Islet precursor cell (in vitro differentiated cells): ENCODE data around the gene TMEM80.
"Not testable (repeated sequence)": the region's sequence is repeated elsewhere in the genome, so short reads cannot be mapped to it uniquely, and the experiment has no call there.

Source experiments
- DNase-seq: peaks from one replicate; pipeline ENCODE4 v3.0.0-alpha.2; 2018

The TMEM80 gene

DNA sequence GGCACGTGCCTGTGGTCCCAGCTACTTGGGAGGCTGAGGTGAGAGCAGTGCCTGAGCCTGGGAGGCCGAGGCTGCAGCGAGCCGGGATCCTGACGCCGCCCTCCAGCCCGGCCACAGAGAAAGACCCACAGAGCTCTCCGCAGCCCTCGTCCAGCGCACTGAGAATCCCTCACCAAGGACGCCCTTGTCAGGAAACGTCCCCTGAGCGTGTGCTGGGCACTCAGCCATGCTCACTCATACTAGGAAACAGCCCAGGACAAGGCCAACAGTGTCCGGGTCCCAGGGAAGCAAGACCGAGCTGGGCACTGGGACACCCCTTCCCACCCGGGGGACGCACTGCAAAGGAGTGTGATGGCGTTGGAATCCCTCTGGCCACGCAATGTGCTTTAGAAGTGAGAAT is 15.1 kb upstream of the TMEM80 start:
- DNase-seq: no peak

DNA sequence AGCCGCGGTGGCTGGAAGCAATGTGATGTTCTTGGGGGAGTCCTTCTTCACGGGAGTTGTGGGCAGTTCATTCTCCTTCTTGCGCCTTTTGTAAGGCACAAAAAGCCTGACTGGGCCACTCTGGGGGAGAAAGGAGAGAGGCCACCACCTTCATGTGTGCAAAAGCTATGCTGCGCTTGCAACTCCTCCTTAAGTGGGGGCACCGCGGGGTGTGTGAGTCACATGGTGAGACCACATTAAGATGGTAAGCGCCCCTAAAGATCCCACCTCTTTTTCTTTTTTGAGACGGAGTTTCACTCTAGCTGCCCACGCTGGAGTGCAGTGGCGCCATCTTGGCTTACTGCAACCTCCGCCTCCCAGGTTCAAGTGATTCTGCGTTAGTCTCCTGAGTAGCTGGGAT is 14.6 kb upstream of the TMEM80 start:
- no peak for DNase-seq

DNA sequence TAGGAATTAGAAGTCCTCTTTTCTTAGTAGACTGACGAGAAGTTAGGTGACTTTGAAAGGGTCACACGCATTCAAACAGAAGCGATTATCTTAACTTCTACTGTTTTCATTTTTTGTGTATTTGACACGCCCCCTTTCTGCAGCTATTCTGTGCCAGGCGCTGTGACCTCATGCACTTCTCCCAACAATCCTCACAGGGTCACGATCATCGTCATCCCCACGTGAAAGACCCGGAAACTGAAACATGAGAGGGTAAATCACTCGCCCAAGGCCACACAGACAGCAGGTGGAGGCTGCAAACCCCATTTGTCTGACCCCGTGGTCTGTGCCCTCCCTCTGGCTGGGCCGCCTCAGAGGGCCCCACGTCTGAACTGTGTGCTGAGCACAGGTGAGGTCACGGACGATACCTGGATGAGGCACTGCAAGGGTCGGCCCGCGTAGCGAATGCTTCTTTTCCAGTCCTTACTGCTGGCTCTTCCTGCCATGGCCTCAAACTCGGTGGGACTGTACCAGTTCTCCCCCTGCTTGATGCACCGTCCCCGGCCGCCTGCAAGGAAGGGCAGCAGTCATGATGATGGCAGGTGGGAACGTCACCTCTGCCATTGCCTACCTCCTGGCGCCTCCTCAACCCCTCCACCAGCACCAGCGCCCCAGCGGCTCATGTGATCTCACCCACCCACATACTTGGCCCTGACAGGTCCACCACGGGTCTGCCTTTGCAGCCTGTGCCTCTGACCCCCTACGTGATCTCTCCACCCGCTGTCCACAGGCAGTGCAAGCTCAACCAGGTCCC is 9.0 kb upstream of the TMEM80 start:
- DNase-seq: no peak

DNA sequence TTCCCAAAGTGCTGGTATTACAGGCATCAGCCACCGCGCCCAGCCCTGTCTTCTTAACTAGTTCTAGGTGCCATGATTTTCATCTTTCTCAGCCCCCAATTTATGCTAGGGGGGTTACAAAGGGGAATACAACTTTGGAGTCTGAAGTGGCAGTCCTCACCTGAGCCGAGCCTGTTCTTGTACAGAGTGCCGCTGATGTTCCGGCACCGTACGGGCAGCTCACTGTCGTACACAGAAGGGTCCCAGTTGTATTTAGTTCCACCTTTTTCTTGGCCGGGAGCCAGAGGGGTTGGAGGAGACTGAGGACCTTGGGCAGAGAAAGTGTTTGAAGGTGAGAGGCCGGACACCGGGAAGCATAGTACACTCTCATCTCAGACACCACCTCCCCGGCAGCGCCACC is 7.9 kb upstream of the TMEM80 start:
- no peak for DNase-seq

DNA sequence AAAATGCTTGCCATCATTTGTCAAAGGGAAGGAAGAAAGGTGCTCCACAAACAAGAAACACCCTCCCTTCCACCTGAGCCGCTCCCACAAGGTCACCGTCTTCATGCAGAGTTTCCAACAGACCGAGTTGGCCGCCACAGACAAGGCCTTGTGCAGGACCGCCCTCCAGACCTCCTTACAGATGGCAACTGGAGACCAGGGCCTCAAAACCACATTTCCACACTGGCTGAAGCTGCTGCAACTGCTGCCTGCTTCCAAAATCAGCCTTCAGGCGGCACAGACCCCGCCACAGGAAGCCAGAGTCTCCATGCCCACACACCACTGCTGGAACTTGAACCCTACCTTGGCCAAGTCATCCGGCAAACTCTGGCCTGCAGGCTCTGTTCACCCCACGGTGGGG is 6.9 kb upstream of the TMEM80 start:
- no peak for DNase-seq

DNA sequence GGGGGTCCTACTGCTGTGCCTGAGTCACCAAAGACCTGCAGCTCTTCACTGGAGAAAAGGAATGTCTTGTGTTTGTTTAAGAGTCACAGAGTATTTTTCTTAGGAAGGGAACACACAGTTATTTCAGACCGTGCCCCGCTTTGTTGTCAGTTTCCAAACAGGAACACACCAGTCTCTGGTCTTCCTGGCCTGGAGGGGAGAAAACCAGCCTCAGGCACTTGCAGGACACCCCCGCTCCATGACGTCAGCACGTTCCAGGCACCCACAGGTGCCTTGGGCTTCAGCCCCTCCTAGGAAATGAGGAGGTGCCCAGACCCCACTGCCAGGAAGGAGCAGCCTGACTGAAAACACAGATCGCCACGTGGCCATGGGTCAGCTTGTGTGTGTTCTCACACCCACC is 6.0 kb upstream of the TMEM80 start:
- no peak for DNase-seq

DNA sequence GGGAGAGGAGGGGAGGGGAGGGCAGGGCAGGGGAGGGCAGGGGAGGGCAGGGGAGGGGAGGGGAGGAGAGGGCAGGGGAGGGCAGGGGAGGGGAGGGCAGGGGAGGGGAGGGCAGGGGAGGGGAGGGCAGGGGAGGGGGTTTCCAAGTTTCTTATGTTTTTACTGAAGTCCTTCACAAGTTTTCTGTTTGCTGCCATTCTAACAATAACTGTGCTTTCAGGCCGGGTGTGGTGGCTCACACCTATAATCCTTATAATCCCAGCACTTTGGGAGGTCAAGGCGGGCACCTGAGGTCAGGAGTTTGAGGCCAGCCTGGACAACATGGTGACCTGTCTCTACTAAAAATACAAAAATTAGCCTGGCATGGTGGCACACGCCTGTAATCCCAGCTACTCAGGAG is 5.4 kb upstream of the TMEM80 start:
- not testable (repeated sequence) for DNase-seq

DNA sequence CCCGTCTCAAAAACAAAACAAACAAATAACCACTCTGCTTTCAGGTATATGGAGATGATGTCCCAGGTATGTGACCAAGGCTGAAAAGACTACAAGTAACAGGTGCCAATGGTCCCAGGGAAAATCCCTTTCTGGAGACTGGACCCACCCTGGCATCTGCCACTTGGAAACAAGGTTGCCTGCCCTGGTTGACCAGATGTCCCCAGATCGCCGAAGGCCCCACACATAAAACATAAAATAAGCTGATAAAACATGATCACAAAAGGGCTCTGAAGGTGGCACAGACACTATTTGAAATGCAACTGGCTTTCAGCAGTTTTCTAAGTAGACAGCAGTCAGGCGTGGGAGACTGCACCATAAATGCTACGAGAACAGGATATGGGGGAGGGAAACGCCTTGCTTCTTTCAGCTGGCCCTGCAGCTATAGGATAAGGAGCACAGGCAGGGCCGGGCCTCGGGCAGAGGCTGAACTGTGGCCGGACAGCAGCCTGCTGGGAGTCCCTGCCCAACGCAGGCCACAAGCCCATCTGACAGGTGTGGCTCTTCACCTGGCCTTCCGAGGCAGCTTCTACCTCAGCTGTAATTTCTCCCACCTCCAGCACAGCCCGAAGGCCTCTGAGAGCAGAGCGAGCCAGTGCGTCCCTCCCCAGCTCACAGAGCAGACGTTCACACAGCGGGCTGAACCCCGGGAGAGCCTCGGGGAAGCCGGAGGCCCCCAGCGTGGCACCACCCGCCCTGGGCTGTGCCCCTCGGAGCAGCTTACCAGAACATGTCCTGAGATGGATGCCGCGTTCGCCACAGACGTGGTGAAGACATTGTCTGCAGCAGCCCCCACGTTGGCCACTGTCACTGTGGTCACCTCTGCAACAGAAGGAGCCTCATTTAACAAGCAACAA is 4.6 kb upstream of the TMEM80 start:
- DNase-seq: peak; percentile 69

DNA sequence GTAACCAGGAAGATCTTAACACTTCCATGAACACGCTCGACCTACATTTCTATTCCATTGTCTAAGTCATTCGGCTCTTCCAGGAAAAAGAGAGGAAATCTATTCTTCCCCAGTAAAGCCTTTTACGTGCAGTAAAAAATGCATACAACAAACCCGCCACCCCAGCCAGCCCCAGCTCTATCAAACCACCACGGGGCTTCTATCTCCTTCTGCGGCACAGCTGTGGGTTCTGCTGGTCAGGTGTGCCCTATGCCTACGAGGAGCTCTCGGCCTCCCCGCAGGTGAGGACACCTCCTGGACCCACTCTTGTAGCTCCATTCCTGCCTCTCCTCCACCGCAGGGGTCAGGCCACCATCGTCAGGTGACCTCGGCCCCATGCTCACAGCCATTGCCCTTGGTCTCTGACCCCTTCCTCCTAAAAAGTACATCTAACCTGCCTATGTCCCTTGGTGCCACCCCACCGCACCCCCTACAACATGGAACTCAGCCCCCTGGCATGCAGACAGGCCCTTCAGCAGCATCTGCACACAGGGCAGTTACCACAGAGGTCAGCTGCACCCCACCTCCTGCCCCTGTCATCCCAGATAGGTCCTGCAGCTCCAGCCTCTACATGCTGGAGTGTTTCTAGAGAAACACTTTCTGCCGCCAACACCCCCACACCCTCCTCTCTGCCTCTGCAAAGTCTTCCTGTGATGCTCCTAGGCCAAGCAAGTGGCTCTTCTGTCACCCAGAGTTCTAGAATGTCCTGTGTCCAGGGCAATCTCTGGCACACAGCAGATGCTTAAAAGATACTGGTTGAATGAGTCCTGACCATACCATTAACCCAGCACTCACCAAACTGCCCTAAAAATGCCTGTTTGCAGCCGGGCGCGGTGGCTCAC is 3.7 kb upstream of the TMEM80 start:
- no peak for DNase-seq

DNA sequence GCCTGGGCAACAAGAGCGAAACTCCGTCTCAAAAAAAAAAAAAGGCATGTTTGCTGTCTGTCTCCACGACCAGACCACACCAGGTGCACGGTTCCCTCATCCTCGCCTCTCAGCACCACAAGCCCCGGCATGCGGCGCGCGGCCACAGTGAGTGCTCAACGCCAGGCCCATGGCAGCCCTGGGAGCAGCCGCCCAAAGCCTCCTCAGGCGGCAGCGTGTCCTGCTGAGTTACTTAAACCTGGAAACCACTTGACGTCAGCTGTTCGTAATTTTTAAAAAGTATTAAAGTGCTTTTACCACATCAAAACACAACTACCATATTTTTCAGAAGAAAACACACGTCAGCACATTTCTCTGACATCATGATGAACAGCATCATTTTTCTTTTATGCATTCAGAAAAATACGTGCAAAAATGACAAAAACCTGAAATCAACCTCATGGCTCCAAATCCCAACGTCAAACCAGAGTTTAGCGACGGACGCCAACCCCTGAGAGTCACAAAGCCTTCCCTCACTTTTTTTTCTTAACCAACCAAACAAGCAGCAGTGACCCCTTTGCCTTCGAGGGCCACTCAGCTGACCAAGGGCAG is 2.7 kb upstream of the TMEM80 start:
- DNase-seq: no peak

DNA sequence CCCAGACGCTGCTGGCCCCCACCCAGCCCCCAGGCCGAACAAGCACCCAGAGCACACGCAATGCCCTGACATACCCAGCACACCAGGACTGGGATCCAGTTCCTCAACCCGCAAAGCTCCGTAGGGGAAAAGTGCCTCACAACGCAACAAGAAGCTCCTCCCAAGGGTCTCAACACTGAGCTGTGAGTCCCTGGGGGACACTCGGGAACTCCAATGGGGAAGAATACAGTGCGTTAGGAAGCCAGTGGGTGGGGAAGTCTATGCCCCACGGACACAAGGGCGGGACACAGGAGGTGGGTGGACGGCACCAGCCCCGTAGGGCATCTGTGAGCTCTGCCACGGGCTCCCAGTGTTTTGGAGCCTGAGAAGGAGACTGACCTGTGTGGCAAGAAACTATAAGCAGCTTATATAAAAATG is 2.2 kb upstream of the TMEM80 start:
- DNase-seq: no peak

DNA sequence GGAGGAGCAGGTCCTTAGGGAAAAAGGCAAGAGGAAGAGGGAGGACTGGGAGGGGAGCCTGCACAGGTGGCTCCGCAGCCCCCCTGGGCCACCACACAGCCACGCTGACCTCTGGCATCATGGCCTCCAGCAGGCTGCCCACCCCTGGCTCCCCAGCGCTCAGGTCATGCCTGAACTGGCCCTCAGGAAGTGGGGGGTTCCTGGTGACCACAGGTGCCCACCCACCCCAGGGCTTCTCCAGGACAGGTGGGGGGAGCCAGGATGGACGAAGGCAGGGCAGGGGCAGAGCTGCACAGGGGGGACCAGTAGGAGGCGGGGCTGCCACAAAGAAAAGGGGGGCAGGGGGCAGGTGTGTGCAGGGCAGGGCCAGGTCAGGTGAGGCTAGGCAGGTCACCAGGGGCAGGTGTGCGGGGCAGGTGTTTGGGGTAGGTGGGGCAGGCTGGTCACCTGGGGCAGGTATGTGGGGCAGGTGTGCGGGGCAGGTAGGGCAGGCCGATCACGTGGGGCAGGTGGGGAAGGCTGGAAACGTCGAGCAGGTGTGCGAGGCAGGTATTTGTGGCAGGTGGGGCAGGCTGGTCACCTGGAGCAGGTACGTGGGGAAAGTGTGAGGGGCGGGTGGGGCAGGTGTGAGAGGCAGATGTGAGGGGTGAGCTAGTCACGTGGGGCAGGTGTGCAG is 1.6 kb upstream of the TMEM80 start:
- DNase-seq: no peak

DNA sequence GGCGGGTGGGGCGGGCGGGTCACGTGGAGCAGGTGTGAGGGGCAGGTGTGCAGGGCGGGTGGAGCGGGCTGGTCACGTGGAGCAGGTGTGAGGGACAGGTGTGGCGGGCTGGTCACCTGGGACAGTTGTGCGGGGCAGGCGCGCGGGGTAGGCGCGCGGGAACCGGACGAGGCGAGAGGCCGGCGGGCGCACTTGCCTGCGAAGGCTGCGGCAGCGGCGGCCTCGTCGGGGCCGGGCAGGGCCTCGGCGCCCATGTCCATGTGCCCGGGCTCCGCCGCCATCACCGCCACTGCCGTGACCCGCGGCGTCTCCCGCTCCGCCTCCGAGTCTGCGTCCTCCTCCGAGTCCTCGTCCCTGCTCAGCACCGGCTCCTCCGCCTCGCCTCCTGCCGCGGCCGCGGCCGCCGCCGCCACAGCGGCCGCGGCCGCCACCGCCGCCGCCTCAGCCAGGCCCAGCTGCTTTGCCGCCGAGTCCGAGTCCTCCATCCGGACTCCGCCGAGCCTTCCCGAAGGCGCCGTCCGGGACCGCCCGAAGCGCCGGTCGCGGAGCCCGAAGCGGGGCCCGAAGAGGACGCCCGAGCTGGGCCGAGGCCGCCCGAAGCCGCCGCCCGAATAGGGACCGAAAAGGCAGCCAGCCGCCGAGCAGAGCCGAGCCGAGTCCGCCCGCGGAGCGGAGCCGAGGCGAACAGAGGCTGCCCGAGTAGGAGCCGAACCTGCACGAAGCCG is 891 bp upstream of the TMEM80 start, which contains the start of gene DEAF1:
DEAF1 (minus strand) TSS at position 660 of the 725 bp plus-strand sequence; CDS start at position 485, 175 bp downstream.
- DNase-seq: peak; percentile 98

DNA sequence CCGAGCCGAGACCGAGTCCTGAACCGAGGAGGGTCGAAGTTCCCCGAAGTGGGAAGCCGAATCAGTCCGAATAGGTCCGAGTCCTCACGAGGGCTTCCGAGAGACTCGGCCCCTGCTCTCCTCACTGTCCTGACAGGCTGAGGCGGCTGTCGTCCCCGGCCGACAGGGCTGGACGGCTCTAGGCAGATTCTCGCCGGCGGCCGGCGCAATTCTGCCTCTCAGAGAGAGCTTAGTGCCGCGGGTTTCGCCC is 403 bp upstream of the TMEM80 start:
- no peak for DNase-seq

DNA sequence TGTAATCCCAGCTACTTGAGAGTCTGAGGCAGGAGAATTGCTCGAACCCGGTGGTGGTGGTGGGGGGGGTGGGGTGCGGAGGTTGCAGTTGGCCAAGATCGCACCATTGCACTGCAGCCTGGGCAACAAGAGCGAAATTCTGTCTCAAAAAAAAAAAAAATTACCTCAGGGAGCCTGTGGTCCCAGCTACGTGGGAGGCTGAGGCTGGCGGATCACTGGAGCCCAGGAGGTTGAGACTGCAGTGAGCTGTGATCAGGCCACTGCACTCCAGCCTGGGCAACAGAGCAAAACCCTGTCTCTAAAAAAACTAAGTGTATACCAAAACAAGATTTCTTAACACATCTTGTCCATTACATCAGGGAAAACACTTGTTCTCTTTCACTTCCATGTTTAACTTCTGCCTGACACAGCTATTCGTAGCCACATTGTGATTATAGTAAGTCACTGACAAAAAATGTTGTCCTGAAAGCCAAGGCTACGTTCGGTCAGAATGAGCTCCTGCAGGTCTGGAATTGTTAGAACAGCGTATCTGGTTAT is 1.4 kb downstream of the TMEM80 start:
- no peak for DNase-seq

DNA sequence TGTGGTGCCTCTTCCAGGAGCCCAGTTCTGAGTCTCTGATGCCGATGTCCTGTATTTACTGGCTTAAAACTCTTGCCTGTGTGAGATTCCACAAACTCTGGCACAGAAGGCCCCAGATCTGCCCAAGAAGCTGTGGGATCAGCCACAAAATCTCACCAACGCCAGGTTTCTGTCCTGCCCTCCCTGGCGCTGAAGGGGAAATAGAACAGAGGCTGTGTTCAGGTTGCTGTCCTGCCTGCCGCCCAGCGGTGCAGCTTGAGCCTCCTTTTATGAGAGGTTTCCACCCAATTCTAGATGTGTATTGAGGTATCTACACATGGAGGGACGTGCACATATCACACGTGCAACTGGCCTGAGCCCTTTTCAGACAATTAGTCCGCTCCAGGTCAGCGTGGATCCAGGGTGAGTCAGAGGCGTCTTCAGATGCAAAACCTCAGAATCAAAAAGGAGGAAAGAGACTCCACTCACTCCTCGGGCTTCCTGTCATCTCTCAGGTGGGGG is 2.2 kb downstream of the TMEM80 start:
- peak; percentile 73 for DNase-seq

DNA sequence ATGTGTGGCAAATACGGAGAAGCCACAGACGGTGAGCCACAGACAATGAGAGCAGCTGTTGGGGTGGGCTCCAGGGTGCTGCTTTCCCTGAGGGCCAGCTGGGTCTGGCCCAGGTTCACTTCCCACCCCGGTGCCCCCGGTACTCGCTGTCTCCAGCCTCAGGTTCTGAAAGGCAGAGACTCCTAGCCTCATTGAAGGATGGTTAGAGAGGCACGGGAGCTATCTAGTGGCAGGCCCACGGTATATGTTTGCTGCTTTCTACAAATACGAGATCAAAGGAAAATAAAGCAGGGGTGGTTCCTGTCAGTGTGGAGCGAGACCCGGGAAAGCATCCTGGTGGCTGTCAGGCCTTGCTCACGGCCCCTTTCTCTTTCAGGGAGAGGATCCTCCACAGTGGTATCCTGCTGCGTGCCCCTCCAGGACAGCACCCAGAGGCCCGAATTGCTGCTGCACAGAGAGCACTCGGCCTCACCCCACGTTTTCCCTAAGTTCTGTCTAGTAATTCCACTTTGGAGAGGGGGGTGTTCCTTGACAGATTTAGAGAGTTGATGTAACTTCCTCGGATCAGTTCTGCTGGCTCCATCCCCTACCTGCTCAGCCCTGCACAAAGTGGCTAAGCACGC is 3.0 kb downstream of the TMEM80 start:
- DNase-seq: no peak

DNA sequence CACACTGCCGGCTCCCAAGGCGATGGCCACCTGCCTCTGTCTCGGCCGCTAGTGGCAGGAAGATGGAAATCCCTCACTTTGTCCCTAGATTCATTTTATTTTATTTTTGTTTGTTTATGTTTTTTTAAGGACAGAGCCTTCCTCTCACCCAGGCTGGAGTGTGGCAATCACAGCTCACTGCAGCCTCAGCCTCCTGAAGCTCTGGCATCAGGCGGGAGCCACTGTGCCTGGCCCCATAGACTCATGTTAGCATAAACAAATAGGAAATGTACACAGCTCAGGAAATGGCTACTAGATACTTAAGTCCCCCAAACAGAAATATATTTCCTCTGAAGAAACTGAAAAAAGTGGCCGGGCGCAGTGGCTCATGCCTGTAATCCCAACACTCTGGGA is 3.5 kb downstream of the TMEM80 start:
- DNase-seq: no peak

DNA sequence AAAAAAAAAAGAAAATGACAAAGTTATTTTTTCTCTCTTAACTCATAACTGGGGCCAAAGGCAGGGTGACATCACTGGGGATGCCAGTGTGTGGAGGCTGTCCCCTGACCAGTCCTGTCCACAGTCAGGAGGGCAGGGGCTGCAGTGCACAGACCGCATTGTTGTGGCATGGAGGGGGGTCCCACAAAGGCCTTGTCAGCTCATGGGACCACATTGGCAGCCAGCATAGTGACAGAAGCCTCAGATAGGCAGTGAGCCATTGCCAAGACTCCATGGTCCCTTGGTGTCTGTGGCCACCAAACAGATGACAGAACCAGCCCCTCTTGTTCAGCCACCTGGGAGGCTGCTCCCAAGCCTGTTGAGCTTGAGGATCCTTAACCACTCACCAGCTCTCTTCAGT is 4.1 kb downstream of the TMEM80 start:
- no peak for DNase-seq

DNA sequence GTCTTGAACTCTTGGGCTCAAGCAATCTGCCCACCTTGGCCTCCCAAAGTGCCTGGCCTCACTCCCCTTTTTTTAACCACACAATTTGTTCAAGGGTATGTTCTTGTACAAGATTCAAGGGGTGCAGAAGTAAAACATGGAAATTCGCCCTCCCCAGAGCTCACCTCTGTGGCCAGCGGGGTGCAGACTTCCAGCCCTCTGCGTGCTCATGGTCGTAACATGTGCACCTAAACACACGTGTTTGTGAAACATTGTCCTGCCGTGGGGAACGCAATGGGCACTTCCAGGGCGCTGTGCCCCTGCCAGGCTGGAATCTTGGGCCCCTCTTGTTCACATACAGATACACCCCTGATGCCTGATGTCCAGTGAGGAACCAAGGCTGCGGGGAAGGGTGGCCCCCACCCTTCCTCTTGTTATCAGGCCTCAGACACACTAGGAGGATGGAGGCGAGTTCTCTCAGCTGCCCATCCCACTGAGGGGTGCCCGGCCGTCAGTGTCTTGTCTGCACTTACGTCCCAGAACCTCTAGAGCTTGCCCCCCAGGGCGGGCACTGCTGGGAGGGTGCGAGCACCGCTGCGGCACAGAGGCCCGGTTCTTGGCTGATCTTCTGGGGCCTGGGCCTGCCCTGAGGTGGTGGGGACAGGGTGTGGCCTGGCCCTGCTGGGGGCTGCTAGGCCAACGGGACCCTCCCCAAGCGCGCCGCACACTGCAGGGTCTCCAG is 6.3 kb downstream of the TMEM80 start:
- no peak for DNase-seq
